Activated T-cell treated with anti-CD3 and anti-CD28 coated beads, Interleukin-2, amount 50 U/mL, for 48 hours (primary cell): ENCODE data around the gene EBF3.

Source experiments
- DNase-seq, 2 experiments: peaks; one replicate each; pipeline ENCODE4 v3.0.0-alpha.2; 2020

EBF3 gene

GRCh38 chr10:129958629-129959543, 5.2 kb downstream of the EBF3 start:
- peak; percentile 30 to 34 for DNase-seq

- DNase-seq = no peak
Measured at GRCh38 chr10:129958148-129958628, 5.9 kb downstream of the EBF3 start.

- DNase-seq = no peak
Measured at GRCh38 chr10:129956876-129957673, 7.0 kb downstream of the EBF3 start.

GRCh38 chr10:129956286-129956670, 7.8 kb downstream of the EBF3 start:
- no peak for DNase-seq

- no peak for DNase-seq
Measured at GRCh38 chr10:129955601-129956285, 8.3 kb downstream of the EBF3 start.

GRCh38 chr10:129954492-129955315, 9.4 kb downstream of the EBF3 start:
- no peak for DNase-seq

GRCh38 chr10:129953119-129954051, 10.7 kb downstream of the EBF3 start:
- no peak for DNase-seq

GRCh38 chr10:129952378-129953118, 11.5 kb downstream of the EBF3 start:
- no peak for DNase-seq

GRCh38 chr10:129951970-129952265, 12.2 kb downstream of the EBF3 start:
- DNase-seq = no peak

GRCh38 chr10:129951101-129951969, 12.7 kb downstream of the EBF3 start:
- DNase-seq = no peak

GRCh38 chr10:129950676-129951075, 13.4 kb downstream of the EBF3 start:
- DNase-seq = no peak

- DNase-seq = no peak
Measured at GRCh38 chr10:129949891-129950291, 14.2 kb downstream of the EBF3 start.

- no peak for DNase-seq
Measured at GRCh38 chr10:129949411-129949810, 14.7 kb downstream of the EBF3 start.

- no peak for DNase-seq
Measured at GRCh38 chr10:129946859-129947258, 17.2 kb downstream of the EBF3 start.

GRCh38 chr10:129945941-129946760, 17.9 kb downstream of the EBF3 start:
- no peak for DNase-seq

GRCh38 chr10:129945526-129945925, 18.5 kb downstream of the EBF3 start:
- no peak for DNase-seq

GRCh38 chr10:129945064-129945463, 19.0 kb downstream of the EBF3 start:
- DNase-seq = no peak

GRCh38 chr10:129944456-129944855, 19.6 kb downstream of the EBF3 start:
- DNase-seq = no peak
